ENCODE data around the gene LYSMD4.

LYSMD4 gene

GRCh38 chr15:99704444-99704838 is 28.8 kb downstream of the LYSMD4 start:
- peak; percentile 70 to 93 (median 89) for DNase-seq

DNA sequence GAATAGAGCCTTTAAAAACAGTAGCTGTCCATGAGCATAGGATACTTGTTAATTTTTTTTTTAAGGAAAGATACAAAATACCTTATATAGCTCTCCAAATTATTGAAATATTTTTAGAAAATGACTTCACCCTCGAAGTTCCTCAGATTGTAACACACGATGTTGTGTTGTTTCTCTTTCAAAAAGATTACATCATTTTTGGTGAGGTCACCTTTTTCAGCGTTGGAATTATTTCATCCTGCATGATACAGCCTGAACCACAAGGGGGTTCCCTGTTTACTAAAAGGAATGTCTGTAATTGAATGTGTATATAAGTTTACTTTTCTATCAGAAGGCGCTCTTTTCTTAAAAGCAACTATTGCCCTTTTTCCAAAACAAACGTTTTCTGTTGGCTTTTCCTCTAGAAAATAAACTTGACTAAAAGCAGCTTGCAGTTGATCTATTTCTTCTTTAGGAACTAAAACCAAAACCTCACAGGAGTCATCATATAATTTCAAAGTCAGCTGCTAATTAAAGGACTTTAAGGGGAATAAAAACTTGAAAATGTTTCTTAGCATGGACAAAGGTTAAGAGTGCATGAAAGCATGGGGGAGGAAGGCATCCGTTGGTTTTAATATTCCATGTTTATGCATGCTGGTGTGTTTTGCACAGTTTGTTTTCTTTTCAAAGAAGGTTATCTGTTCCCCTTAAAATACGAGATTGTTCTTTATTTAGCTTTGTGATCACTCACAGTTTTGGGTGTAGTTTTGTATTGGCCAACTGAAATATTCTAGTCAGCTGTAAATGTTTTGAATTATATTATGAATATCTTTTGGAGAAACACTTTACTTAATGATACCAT is 29.4 kb downstream of the LYSMD4 start:
- DNase-seq = peak in 2 of 3 experiments; percentile 40 to 61

GRCh38 chr15:99702895-99703602 is 30.2 kb downstream of the LYSMD4 start:
- DNase-seq = no peak

DNA sequence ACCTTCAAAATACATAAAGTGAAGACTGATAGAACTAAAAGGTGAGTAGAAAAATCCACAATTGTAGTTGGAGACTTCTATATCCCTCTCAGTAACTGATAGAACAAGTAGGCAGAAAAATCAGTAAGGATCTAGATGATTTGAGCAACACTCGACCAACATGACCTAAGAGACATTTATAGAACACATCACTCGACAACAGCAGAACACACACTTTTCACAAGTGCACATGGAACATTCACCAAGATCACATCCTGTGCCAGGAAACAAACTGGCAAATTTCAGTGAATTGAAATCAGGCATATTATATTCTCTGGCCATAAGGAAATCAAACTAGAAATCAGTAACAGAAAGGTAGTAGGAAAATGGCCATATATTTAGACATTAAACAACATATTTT is 37.1 kb downstream of the LYSMD4 start:
- DNase-seq = no peak

- peak in 1 of 3 experiments; percentile 49 for DNase-seq
Measured at GRCh38 chr15:99692825-99693224, 40.4 kb downstream of the LYSMD4 start.

DNA sequence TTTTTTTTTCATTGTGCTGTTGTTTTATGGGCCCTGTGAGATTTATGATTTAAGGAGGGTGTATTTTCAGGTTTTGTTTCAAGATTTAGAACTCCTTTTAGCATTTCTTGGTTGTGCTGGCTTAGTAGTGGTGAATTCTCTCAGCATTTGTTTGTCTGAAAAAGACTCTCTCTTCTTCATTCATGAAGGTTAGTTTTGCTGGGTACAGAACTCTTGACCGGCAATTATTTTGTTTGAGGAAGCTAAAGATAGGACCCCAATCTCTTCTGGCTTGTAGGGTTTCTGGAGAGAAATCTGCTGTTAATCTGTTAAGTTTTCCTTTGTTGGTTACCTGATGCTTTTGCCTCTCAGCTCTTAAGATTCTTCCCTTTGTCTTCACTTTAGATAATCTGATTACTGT is 46.9 kb downstream of the LYSMD4 start:
- DNase-seq = no peak

- DNase-seq = no peak
Measured at GRCh38 chr15:99683000-99683670, 50.1 kb downstream of the LYSMD4 start.

GRCh38 chr15:99682455-99682854 is 50.8 kb downstream of the LYSMD4 start:
- DNase-seq = no peak

- DNase-seq = no peak
Measured at GRCh38 chr15:99681990-99682389, 51.2 kb downstream of the LYSMD4 start.

- no peak for DNase-seq
Measured at GRCh38 chr15:99680276-99680675, 53.0 kb downstream of the LYSMD4 start.

DNA sequence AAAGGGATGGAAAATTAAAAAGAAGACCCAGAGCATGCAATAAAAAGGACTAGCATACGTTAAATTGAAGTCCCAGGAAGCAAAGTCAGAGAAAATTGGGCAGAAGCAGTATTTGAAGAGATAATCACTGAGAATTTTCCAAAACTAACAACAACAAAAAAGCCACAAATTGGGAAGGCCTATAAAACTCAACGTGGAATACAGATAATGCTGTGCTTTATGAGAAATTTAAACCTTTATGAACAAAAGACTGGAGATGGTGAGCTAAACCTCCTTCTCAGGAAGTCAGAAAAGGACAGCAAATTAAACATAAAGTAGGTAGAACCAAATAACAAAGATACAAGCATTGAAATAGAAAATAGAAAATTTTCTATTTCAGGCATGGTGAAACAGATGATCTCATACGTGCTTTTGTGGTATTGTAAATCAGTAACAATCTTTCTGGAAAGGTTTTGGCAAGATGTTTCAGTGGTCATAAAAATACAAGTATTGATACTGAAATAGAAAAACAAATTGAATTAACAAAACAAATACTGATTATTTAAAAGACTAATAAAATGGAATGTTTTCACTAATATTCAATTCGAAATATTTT is 55.6 kb downstream of the LYSMD4 start:
- DNase-seq = no peak
